GM18907 (cell line): Measurements from ENCODE around the gene OR5M8.

Experiments used
- ATAC-seq: cut with Tn5 transposase; IDR thresholded peaks from one replicate; pipeline ENCODE4 v1.9.1; 2021; ENCODE audit warnings: mild to moderate bottlenecking, moderate library complexity; ENCODE audit not compliant: unreplicated experiment

OR5M8 gene

GRCh38 chr11:56491270-56491669 is at the start of gene OR5M8:
Gene OR5M8, minus strand, starts transcription at chr11:56491370. Its CDS starts 0 bp downstream, at chr11:56491370.
- ATAC-seq = no peak

- no peak for ATAC-seq
Measured at GRCh38 chr11:56533054-56533740, 42.0 kb upstream of the OR5M8 start.

GRCh38 chr11:56531856-56532255 is 40.7 kb upstream of the OR5M8 start:
- no peak for ATAC-seq

GRCh38 chr11:56522008-56522407 is 30.8 kb upstream of the OR5M8 start:
- ATAC-seq = no peak

GRCh38 chr11:56513280-56513679 is 22.1 kb upstream of the OR5M8 start:
- ATAC-seq = no peak

- ATAC-seq = no peak
Measured at GRCh38 chr11:56509439-56509838, 18.3 kb upstream of the OR5M8 start.

- no peak for ATAC-seq
Measured at GRCh38 chr11:56497010-56497409, 5.8 kb upstream of the OR5M8 start.

DNA sequence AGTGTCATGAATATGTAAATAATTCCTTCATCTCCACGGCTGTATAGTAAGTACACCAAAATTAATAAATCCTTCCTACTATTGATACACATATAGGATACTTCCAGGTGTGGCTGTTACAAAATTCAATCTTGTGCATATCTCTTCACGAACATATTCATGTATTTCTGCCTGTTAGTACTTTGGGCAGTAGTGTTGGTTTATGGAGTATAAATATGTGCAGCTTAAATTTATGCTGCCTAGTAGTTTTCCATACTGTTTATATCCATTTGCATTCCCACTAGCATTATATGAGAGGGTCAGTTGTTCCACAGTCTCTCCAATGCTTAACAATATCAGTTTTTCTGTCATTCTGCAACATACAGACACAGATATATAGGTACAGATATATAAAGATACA is 3.9 kb upstream of the OR5M8 start:
- ATAC-seq = no peak

DNA sequence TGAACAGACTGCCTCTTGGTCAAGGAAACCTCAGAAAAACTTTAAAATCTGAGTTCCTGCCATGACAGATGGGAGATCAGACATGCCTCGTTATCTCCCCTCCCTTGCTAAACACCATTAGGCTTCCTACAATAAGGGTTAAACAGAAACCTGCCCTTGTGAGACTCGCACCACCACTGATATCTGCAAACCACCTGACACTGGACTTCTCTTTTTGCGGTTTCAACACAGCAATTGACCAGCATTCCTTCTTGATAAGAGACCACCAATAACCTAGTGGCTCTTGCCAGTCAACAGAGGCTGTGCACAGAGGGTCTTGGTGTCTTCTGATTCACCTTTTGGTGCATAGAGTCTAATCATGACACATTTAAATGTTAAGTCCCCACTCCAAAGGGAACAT is 4.4 kb downstream of the OR5M8 start:
- no peak for ATAC-seq

GRCh38 chr11:56474729-56475235 is 16.4 kb downstream of the OR5M8 start:
- ATAC-seq = no peak

DNA sequence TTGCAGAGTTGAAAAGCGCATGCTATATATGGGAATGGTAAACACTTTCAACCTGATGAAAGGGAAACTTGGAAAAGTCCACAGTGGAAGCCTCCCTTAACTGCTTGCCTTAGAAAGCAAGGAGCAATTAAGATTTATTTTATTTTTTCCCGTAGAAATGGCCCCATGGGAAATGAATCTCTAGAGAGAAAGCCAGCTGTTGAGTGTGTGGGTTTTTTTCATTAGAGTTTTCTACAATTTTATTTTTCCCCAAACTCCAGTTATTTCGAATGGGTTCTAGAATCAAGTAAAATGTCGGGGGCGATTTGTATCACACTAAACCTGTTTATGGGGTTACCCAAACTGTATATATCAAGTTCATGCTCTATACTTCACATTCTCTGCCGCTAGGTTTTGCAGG is 17.9 kb downstream of the OR5M8 start, which contains the start of gene OR5M3:
TSS of gene OR5M3 (minus strand) at position 101 of the 400 bp plus-strand sequence. CDS start 2,855 bp downstream, outside the sequence.
- ATAC-seq = no peak

GRCh38 chr11:56457076-56457475 is 34.1 kb downstream of the OR5M8 start:
- ATAC-seq = no peak

DNA sequence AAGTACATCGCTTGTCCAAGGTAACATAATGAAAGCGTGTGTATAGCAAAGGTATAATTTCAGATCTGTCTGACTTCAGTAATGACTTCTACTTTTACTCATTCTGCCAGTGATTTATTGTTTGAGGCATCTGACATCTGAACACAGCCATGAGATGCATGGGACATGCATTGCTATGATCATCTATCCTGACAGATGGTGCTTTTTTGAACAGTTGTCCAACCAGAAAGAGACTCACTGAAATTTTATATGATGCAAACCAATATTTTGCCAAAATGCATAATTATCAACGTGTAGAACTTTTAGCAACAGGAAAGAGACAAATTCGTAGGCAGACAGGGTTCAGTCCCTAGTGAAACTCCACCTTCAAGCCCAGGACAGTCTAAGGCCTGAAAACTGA is 37.6 kb downstream of the OR5M8 start:
- ATAC-seq = no peak
